Muscle of arm (tissue), 12 donors: Measurements from ENCODE around the gene IL17REL. TPM values are rescaled to one million over a fixed set of nuclear protein-coding genes. Genes with fewer than 3 reads are reported as not detected.

ENCODE experiments used
- DNase-seq: peaks from one replicate; pipeline ENCODE4 v3.0.0-alpha.2; 2013
- polyA plus RNA-seq, 12 donors: library from polyadenylated mRNA; unstranded; fragments of 120-200 nt; gene quantifications; one replicate each; pipeline ENCODE4 v1.2.1, GENCODE V29; 2013; ENCODE audit not compliant: insufficient read length in 12 of 12

The IL17REL gene
- polyA plus RNA-seq, 12 donors: 0.07 to 0.92 (median 0.10) TPM; not detected in 9

DNA sequence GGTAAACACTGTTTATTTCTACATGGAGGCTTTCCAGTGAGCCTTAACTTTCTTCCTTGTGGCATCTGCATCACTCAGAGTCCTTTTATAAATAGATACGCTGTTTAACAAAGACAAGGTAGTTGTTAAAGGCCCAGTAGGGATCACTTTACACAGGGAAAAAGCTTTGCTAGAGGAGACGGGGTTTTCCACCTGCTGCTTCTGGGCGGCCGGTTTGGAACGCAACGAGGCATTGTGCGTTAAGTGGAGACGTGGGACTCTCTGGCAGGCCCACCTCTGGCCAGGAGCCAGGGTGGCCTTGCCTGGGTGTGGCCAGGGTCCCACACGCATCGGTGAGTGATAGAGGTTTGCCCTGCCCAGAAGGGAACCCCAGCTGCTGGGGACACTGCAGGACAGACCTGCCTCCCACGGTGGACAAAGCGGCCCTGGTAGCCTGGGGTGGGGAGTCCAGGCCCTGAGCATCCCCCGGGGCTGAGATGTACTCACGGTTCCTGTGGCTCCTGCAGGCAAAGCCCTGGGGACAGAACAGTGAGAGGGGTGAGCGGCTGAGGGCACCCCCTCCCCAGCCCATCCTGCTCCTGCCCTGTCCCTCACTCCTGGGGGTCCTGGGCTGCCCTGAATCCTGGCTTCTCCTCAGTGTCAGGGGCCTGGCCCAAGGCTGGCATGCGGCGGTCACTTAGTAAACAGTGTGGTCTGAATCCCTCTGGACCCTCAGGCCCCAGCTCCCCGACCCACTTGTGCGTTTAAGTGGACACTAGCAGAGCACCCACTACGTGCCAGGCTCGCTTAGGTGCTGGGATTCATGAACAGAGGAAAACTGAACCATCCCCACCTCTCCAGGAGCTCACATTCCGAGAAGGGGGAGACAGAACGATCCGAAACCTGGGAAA lies 4.2 kb downstream of the IL17REL start:
- DNase-seq: no peak

DNA sequence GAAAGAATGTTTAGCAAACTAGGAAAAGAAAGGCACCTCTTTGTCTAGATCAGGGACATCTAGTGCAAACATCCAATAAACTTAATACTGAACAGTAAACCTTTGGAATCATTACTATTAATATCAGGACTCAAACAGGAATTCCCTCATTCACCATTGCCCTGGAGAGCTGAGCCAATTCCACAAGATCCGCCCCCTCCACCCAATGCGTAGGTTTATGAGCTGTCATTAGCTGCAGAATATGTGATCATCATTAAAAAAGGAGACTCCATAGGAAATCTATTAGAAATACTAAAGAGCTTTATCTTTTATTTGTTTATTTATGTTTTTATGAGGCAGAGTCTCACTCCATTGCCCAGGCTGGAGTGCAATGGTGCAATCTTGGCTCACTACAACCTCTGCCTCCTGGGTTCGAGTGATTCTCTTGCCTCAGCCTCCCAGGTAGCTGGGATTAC lies 5.5 kb downstream of the IL17REL start:
- no peak for DNase-seq

DNA sequence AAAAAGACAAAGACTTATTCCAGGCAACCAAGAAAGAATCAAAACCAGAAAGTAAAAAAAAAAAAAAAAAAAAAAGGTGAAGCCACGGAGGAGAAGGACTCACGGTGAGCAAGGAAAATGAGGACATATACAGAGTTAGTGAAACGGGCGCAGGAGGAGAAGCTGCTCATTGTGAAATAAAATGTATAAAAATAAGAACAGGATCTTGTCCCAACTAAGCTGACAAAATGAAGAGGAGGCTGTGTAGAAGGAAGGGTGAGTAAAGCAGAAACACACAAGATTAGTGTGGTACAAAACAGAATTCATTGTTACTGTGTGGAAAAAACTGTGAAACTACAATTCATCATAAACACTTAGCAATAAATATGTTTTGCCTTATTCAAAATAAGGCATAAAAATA lies 7.6 kb downstream of the IL17REL start:
- no peak for DNase-seq

DNA sequence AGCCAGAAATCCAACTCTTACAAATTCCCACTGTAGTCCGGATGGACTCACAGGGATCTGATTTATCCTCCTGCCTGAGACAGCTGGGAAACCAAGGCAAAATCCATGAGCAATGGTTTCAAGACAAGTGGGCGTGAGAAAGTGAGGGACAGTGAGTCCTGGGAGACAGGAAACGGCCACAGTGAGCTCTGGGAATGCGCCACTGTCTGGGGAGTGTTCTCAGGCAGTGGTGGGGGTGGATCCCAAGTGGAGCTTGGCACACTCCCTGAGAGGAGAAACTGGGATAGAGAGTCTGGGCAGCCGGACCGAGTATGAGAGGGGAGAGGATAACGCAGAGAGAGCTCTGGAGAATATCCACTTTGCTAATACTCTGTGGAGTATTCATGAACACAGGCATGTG lies 9.8 kb downstream of the IL17REL start:
- no peak for DNase-seq

DNA sequence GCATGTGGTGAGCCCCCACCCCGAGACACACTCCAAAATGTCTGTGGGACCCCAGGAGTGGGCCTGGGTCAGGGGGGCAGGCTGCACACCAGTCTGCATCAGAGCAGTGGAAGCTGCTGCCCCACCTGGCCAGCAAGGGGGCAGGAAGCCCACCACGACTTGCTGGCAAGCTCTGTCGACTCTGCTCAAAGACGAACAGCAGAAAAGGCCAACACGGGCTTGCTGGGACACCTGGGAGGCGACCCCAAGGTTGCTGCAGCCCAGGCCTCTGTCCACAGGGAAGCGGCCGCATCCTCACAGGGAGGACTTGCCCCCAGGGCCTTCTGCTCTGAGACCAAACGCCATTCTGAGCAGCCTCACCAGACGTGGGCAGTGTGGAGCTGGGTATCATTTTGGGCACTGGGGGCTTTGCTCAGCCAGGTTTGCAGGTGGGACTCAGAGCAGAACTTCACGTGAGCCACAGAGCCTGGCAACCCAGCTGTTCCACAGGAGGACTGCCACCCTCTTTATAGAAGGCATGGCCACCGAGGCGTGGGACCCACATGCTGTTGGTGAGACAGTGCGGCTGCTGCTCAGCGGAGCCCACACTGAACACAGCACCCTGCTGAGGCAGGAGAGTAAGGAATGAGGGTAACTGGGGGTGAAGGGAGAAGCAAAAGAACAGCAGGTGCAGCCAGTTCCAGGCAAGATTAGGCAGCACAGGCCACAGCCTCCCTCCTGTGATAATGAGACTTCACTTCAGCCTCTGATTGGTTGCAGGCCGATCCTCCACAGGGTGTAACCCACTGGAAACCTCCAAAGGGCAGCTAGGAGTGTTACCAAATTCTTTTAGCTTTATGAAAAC lies 11.0 kb downstream of the IL17REL start:
- no peak for DNase-seq

DNA sequence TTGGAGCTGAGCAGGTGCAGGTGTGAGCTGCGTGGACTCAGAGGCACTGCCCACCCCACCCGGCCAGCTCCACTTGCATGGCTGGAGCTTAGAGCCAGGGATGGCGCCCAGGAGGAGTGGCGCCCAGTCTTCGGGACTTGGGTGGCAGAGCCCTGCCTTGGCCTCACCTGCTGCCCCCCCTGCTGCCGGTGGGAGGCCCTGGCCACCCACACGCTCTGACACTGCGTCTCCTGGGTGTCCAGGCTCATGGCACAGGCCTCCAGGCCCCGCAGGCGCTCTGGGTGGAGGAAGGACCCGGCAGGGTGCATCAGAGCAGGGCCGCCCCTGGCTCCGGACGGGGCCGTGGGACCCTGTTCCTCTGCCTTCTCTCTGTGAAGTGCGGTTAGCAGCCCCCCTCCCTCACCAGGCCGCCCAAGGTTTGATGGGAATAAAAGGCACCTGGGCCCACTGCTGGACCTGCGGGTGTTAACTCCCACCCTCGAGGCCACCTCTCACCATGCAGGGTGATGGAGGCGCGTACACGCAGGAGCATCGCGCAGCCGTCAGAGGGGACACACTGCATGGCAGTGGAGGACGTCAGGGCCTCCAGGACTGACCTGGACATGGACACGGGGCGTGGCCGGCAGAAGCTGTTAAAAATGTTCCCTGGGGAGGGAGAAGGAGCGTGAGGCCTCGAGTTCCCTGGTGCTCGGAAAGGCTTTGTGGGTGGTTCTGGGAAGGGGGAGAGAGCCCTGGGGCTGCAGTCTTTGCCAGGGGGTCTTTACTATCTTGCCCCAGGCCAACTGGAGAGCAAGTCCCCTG lies 11.8 kb downstream of the IL17REL start:
- no peak for DNase-seq

DNA sequence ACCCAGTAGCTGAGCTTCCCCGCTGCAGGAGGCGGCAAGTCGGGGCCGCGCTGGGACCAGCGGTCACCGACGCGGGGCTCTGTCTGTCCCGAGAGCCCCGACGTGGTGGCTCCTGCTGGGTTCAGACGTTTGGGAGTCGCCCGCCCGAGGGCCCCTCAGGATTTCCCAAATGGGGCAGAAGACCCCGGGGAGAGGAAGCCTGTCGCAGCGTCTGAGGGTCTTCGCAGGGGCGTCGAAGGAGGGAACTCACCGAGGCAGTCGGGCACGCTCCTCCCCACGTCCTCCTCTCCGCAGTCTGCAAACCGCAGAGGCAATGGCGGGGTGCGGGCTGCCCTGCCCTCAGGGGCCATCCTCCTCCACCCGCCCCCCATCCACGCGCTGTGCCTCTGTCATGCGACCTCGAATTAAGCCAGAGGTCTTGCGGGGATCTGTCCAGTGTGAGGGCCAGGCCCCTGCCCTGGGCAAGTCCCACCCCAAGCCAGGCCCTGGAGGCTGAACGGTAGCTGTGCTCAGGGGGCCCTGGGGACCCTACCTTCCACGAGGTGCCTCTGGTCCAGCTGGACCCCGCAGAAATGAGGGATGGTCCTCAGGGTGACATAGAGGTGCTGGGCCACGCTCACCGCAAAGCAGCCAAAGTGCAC lies 12.5 kb downstream of the IL17REL start:
- DNase-seq: no peak

DNA sequence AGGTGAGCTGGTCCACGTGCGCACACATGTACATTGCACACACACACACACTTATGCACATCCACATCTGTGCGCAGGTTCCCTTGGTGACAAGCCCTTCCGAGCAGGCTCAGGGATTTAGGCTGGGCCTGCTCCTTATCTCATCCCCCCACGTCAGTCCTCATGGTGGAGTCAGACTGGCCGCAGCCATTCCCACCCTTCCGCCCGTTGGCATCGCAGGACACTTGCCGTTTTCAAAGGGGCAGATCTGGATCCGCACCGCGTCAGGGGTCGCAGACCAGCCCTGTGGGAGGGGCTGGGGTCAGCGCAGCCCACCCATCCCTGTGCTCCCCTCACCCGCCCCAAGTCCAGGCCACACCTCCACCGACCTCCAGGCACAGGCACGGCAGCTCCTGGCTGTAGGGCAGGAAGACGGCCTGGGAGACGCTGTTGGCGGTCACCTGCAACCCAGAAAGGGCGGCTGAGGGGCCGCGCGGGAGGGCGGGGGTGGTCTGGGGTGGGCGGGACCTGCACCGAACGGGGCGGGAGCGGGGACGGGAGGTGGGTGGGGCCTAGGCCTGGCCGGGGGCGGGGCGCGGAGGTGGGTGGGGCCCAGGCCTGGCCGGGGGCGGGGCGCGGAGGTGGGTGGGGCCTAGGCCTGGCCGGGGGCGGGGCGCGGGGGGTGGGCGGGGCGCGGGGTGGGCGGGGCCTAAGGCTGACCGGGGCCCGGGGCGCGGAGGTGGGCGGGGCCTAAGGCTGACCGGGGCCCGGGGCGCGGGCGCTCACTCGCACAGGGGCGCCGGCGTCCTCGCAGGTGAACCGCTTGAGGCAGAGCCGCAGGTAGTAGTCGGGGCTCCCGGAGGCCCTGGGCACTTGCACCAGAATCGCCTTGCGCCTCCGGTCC lies 13.3 kb downstream of the IL17REL start:
- DNase-seq: no peak

DNA sequence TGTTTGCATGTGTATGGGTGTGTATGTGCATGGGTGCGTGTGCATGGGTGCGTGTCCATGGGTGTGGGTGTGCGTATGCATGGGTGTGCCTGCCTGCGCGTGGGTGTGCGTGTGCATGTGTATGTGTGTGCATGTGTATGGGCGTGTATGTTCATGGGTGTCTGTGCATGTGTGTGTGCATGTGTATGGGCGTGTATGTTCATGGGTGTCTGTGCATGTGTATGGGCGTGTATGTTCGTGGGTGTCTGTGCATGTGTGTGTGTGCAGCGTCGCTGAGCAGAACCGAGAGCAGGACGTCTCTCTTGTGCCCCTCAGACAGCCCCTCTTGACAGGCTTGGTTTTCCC lies 13.9 kb downstream of the IL17REL start:
- DNase-seq: no peak

DNA sequence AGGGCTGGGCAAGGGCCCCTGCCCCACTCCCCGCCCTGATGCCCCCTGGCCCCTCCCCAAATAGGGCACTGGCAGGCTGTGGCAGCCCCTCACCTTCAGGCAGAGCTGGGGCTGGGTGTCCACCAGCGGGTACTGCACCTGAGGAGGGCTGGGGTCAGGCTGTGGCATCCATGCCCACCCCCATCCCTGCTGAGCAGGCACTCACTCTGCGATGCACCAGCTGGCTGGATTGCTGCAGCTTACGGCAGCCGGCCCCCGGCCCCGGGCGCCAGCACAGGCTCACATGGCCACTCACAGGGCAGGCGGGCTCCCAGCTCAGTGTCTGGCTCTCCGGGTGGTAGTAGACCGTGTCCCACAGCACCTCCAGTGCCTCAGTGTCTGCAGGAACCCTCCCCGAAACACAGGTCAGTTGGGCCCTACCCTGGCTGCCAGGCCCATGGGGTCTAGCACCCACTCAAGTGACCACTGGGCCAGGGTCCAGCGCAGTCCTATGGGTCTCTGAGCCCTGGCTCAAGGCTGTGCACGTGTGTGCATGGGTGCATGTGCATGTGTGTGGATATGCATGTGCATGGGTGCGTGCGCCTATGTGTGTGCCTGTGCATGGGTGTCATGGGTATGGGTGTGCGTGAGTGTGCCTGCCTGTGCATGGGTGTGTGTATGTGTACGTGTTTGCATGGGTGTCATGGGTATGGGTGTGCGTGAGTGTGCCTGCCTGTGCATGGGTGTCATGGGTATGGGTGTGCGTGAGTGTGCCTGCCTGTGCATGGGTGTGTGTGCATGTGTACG lies 14.4 kb downstream of the IL17REL start:
- no peak for DNase-seq

DNA sequence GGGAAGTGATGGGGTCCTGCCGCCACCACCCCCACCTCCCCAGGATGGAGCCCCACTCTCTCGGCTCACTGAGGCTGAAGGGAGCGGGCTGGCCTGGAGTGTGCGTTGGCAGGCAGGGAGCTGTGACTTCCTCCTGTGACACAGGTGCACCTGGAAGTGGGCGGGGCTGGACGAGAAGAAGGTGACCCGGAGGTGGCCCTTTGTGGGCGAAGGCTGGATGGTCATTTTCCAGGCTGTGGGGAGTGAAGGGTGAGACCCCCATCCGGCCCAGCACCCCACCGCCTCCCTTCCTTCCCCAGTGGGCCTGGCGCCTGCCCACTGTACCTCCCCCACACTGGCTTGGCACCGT lies 15.3 kb downstream of the IL17REL start:
- DNase-seq: no peak

DNA sequence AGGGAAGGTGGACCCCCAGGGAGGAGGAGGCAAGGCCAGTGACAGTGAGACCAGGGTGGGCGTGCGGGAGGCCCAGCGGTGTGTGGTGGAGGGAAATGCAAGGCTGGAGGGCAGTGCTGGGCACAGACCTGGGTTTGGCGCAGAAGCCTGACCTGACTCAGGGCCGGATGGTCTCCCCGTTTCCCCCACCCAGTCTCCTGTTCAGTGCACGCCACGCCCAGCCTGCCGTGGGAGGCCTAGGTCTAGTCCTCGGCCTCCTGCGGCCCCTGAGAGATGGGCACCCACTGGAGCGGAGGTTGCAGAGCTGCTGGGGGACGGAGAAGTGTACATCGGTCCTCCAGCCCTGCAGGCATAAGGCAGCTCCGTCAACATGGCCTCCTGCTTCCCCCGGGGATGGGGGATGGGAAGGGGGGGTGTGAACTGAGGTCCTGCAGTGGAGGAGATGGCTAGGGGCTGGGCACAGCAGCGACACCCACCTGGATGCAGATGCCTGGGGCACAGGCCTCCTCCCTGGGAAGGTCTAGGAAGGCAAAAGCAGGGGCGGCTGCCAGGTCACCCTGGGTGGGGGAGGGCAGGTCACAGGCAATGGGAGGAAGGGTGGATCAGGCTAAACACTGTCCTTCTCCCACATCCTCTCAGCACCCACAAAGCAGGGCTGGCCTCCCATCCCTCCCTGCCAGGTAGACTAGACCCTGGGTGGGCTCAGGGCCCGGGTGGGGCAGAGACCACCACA lies 15.9 kb downstream of the IL17REL start:
- no peak for DNase-seq

DNA sequence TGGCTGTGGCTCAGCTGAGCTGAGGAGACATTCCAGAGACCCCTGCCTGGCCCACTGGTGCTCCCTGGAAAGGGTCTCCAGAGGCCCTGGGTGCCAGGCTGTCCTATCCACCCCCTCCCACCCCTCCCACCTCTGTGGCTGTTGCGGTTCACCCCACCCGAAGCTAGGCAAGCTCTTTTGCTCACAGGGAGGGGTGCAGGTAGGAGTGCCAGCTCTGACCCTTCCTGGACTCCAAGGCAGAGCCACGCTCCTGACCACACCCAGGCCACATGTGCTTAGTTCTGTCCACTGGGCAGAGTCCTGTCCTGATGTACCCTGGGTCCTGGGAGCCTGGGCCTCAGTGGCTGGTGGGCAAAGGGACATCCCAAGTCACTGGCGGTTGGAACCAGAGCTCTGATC lies 16.4 kb downstream of the IL17REL start:
- no peak for DNase-seq

DNA sequence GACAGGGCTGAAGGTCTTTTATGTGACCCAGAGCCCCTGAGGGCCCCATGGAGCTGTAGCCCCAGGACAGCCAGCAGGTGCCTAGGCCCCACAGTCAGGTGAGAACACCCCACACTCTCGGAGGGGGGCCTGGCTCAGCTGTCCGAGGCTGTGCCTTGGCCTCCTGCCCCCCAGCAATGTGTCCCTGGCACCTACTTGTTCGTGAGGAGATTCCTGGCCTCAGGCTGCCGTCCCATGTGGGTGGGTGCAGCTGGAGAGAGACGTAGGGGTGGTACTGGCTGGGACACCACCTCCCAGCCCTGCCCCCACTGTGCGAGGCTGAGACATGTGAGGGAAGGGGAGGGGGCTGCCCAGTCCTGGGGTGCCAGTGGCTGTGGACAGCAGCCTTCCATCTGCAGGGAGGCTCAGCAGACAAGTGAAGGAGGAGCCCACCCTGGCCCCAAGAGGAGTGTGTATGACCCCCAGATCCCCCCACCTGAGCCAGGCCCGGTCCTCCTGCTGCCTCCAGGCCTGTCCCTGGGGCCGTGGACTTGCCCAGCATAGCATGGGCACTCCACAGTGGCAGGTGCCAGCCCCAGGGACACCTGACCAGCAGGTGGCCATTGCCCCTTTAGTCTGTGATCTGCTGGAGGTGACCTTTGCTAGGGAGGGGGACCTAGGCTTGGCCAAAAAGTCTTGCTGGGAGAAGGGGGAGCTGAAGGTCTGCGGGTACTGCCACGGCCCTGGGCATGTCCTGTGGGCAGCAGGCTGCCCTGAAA lies 17.0 kb downstream of the IL17REL start:
- no peak for DNase-seq

DNA sequence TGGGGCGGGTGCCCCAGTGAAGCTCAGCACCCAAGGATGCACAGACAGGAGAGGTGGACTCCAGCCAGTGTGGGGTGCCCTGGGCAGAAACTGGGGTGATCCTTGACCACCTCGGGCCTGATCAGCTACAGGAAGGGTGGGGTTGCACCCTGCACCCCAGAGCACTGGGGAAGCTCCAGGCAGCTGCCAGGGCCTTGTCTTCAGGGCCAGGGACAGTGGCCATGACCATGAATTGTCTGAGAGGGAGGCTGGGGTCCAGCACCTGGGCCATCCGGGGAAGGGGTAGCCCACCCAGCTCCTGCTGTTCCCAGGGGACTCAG lies 17.6 kb downstream of the IL17REL start:
- no peak for DNase-seq

DNA sequence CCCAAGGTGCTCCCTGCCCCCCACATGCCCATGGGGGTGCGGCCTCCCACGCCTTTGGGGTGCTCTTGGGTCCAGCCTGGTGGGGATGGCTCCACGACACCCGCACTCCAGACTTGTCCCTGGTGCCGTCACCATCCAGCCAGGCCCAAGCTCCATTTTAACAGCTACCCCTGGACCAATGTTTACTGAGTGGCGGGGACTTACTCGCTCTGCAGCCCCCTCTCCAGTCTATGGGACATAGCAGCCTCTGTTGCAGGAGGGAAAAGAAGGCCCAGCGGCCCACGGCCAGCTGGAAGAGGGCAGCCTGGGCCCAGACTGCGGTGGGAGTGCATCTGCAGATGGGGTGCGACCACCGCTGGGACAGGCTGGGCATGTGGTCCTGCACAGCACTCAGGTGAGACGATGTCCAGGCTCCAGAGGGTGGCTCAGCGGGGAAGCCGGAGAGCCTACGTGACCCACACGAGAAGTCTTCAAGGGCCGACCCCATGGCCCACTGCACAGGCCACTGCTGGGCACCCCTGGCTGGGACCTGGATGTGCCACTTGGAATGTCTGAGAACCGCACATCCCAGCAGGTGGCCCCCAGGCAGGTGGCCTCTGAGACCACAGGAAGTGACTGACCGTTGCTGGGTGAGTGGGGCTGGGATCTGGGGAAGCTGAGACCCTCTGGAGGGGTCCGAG lies 18.1 kb downstream of the IL17REL start:
- DNase-seq: no peak

DNA sequence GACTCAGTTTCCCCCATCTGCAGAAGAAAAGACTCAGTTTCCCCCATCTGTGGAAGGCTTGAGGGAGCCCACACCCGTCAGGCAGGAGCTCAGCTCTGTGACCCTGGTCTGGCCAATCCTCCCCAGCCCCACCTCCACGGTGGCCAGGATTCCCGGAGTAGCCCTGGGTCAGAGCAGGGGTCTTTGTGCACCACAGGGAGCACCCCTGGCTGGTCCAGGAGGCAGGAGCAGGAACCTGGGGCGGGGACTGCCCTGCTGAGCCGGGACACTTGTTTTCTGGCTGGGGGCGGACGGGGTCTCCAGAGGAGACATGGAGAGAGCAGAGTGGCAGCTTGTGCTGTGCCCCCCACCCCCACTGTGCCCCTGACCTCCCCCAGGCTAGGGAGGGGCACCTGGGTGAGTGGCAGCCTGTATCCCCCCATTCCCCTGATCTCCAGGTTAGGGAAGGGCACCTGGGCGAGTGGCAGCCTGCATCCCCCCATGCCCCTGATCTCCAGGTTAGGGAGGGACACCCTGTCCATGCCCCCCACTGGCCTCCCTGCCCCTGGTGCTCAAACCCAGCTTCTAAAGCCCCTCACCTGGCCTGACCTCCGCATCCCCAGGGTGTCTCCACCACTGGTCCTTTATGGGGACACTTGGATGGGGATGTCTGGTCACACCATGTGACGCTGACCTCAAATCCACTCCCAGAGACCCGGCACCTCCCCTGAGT lies 18.8 kb downstream of the IL17REL start:
- DNase-seq: no peak
